Measurements from ENCODE around the gene DIS3L2. TPM values are rescaled to one million over a fixed set of nuclear protein-coding genes. Genes with fewer than 3 reads are reported as not detected.

The DIS3L2 gene
- total RNA-seq, 6 donors from 2014 or later: 31.2 to 98.5 (median 50.3) TPM

DNA sequence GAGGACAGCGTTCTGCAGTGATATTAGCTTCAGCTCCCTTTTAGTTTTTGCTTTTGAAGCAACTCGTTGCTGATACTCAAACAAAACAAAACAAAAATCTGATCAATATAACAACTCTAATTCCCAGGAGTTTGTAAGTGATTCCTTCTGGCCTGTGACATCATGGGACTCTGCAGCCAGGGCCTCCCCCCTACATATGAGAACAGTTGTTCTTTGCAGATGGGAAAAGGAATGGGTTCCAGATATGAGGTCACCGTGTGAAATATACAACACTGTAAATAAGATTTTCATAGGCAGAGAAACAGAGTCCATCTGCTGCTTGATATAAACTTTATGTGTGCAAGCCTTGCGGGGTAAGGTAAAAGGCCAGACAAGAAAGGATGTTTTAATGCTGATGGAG is 56.7 kb downstream of the DIS3L2 start:
- no peak for DNase-seq
- no peak overlapping the region for H3K4me3 ChIP-seq
- ATAC-seq (ENCODE audit: low FRiP score in 2 of 2): no peak
- 82 to 88% methylated on average over 4 of the region's 4 CpGs for WGBS, 2 donors
- TF ChIP-seq EP300 (IDR thresholded peaks at IDR 0.05) (no peak), POLR2AphosphoS5 (IDR thresholded peaks at IDR 0.05) (no peak), POLR2A (IDR thresholded peaks at IDR 0.05) (no peak)
- TF ChIP-seq, protein P1, sequence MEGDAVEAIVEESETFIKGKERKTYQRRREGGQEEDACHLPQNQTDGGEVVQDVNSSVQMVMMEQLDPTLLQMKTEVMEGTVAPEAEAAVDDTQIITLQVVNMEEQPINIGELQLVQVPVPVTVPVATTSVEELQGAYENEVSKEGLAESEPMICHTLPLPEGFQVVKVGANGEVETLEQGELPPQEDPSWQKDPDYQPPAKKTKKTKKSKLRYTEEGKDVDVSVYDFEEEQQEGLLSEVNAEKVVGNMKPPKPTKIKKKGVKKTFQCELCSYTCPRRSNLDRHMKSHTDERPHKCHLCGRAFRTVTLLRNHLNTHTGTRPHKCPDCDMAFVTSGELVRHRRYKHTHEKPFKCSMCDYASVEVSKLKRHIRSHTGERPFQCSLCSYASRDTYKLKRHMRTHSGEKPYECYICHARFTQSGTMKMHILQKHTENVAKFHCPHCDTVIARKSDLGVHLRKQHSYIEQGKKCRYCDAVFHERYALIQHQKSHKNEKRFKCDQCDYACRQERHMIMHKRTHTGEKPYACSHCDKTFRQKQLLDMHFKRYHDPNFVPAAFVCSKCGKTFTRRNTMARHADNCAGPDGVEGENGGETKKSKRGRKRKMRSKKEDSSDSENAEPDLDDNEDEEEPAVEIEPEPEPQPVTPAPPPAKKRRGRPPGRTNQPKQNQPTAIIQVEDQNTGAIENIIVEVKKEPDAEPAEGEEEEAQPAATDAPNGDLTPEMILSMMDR (IDR thresholded peaks at IDR 0.05): no peak
- peaks cover 0 to 4% (median 2%) of the 10 kb centered on the region in 4 donors for H3K4me1 ChIP-seq
- no peak overlapping the region for H3K27ac ChIP-seq
- no peaks in the 10 kb centered on the region for H3K27me3 ChIP-seq
- peaks cover 0 to 66% (median 7%) of the 10 kb centered on the region in 4 donors for H3K36me3 ChIP-seq
- H3K9me3 ChIP-seq: no peaks in the 10 kb centered on the region

DNA sequence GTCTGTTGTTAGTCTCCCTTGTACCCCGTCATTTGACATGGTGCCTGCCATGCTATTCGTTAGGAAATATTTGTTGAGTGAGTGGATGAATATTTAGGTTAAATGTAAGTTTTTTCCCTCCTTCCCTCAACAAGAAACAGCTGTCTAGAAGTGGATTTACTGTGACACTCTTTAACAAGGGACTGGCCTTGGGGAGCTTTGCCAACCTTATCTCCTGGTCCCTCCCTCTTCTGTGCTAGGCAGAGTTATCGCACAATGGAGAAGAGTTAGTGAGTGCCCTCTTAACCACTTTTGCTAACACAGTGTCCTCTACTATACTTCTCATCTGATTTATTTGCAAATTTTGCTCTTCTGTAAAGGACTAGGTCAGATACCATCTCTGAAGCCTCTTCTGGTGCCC is 61.2 kb downstream of the DIS3L2 start:
- Histone ChIP-seq H3K27me3 (no peaks in the 10 kb centered on the region), H3K4me3 (no peak overlapping the region), H3K27ac (no peak overlapping the region), H3K9me3 (no peaks in the 10 kb centered on the region), H3K36me3 (peaks cover 5 to 67% (median 6%) of the 10 kb centered on the region in 4 donors), H3K4me1 (no peaks in the 10 kb centered on the region)
- 90 to 92% methylated on average over 3 of the region's 3 CpGs for WGBS, 2 donors
- ATAC-seq (ENCODE audit: low FRiP score in 2 of 2) (no peak), DNase-seq (no peak)
- TF ChIP-seq POLR2A (IDR thresholded peaks at IDR 0.05): no peak
- no peak for TF ChIP-seq POLR2AphosphoS5 (IDR thresholded peaks at IDR 0.05)
- TF ChIP-seq EP300 (IDR thresholded peaks at IDR 0.05): no peak
- TF ChIP-seq, protein P1 (IDR thresholded peaks at IDR 0.05): no peak

DNA sequence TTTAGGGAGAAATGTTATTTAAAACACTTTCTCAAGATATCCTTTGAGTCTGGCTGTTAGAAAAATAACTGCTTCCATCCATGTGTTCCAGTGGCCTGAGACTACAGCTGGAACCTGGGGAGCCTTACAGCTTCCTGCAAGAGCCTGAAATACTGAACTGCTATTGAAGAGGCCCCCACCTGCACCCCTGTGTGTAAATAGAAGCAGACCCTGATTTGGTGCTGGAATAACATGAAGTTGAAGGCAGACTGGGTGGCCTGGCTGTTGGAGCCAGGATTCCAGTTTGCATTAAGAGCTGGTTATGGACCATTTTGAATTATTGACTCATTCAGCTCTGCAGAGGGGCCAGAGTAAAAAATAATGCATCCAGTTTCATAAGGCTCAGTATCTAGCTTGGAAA is 61.9 kb downstream of the DIS3L2 start:
- DNase-seq (no peak), ATAC-seq (ENCODE audit: low FRiP score in 2 of 2) (no peak)
- TF ChIP-seq, protein P1 (IDR thresholded peaks at IDR 0.05): no peak
- TF ChIP-seq POLR2A (IDR thresholded peaks at IDR 0.05): no peak
- no peak for TF ChIP-seq POLR2AphosphoS5 (IDR thresholded peaks at IDR 0.05)
- TF ChIP-seq EP300 (IDR thresholded peaks at IDR 0.05): no peak
- H3K4me1 ChIP-seq: no peaks in the 10 kb centered on the region
- H3K36me3 ChIP-seq: peaks cover 4 to 62% (median 6%) of the 10 kb centered on the region in 4 donors
- H3K4me3 ChIP-seq: no peak overlapping the region
- no peak overlapping the region for H3K27ac ChIP-seq
- H3K9me3 ChIP-seq: no peaks in the 10 kb centered on the region
- H3K27me3 ChIP-seq: no peaks in the 10 kb centered on the region

DNA sequence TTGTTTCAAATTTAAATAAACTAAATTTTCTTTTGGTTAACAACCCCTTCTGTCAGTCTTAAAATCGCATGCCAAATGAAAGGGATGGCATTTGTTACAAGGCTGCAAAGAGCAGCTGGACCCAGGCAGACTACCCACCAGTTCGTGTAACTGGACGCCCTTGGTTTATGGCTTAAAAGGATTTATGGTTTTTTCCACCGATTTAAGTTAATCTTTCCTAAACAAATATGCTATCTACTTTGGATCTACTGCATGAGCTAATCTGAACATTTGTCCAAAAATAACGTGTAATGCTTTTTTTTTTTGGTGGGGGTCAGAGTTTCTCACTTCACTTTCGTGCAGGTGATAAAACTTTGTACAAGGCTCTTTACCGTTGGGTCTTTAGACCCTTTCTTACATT is 62.9 kb downstream of the DIS3L2 start:
- Histone ChIP-seq H3K4me1 (no peaks in the 10 kb centered on the region), H3K36me3 (peaks cover 0 to 52% (median 6%) of the 10 kb centered on the region in 4 donors), H3K27ac (no peak overlapping the region), H3K27me3 (no peaks in the 10 kb centered on the region), H3K9me3 (no peaks in the 10 kb centered on the region), H3K4me3 (no peak overlapping the region)
- 87 to 94% methylated on average over 7 of the region's 7 CpGs for WGBS, 2 donors
- ATAC-seq (ENCODE audit: low FRiP score in 2 of 2) (no peak), DNase-seq (no peak)
- no peak for TF ChIP-seq POLR2AphosphoS5 (IDR thresholded peaks at IDR 0.05)
- no peak for TF ChIP-seq POLR2A (IDR thresholded peaks at IDR 0.05)

DNA sequence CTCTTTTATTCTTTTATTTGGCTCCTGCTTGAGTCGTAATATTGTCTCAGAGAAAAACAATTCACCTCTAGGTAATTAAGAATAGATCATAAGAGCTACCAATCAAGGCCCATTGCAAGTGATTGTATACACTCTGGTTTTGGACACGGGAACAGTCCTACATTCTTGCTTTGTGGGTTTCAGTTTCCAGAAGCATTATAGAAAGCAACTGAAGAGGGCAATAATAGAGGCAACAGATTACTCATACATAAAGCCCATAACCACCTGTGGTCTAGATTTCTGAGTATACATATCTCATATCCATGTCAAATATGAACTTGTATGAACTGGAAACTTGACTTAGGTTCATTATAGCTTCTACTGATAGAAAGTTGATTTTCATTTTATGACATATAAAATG is 65.4 kb downstream of the DIS3L2 start:
- WGBS, 2 donors: 87 to 94% methylated on average over 2 of the region's 2 CpGs
- no peak for DNase-seq
- Histone ChIP-seq H3K27me3 (no peaks in the 10 kb centered on the region), H3K4me1 (no peaks in the 10 kb centered on the region), H3K9me3 (no peaks in the 10 kb centered on the region), H3K36me3 (peaks cover 0 to 50% (median 6%) of the 10 kb centered on the region in 4 donors), H3K27ac (no peak overlapping the region), H3K4me3 (no peak overlapping the region)
- no peak for ATAC-seq (ENCODE audit: low FRiP score in 2 of 2)
- TF ChIP-seq, protein P1 (IDR thresholded peaks at IDR 0.05): no peak
- TF ChIP-seq POLR2AphosphoS5 (IDR thresholded peaks at IDR 0.05): no peak
- no peak for TF ChIP-seq POLR2A (IDR thresholded peaks at IDR 0.05)
- no peak for TF ChIP-seq EP300 (IDR thresholded peaks at IDR 0.05)
